Measurements from ENCODE around the gene IL16.

- no peak for TF ChIP-seq CTCF (IDR thresholded peaks at IDR 0.05)
- no peak for TF ChIP-seq POLR2A (IDR thresholded peaks at IDR 0.05)
Observed at GRCh38 chr15:81275711-81276392, 79.2 kb downstream of the IL16 start.
